HepG2 (cell line): ENCODE data around the gene SPRYD4. TPM values are rescaled to one million over a fixed set of nuclear protein-coding genes. Genes with fewer than 3 reads are reported as not detected.

Source experiments
- BCL6 ChIP-seq: IDR thresholded peaks from 2 replicates; pipeline ENCODE4 v1.6.1; 2016; ENCODE audit warnings: missing genetic modification reagents, missing compliant biosample characterization
- CAMTA2 ChIP-seq: sonication (generic); formaldehyde crosslinking; IDR thresholded peaks from 2 replicates; pipeline ENCODE4 v1.4.0; 2020; ENCODE audit warnings: mild to moderate bottlenecking, missing genetic modification reagents, borderline replicate concordance
- DRAP1 ChIP-seq: IDR thresholded peaks from 2 replicates; pipeline ENCODE4 v1.6.1; 2016; ENCODE audit warnings: missing genetic modification reagents, missing compliant biosample characterization
- MTF1 ChIP-seq: sonication (generic); formaldehyde crosslinking; IDR thresholded peaks from 2 replicates; pipeline ENCODE4 v1.5.0; 2020; ENCODE audit warnings: missing genetic modification reagents
- NFAT5 ChIP-seq: sonication (generic); formaldehyde crosslinking; IDR thresholded peaks from 2 replicates; pipeline ENCODE4 v1.4.0; 2020; ENCODE audit warnings: missing genetic modification reagents
- NRL ChIP-seq: sonication (generic); formaldehyde crosslinking; IDR thresholded peaks from 2 replicates; pipeline ENCODE4 v1.5.0; 2020; ENCODE audit warnings: missing genetic modification reagents, mild to moderate bottlenecking, moderate library complexity, borderline replicate concordance
- PRPF4 ChIP-seq: fragments of 200-400 bp; formaldehyde crosslinking; IDR thresholded peaks from 2 replicates; pipeline ENCODE4 v1.6.1; 2016; ENCODE audit warnings: low read length, low read depth; ENCODE audit not compliant: poor library complexity, severe bottlenecking
- SMAD1 ChIP-seq: sonication (generic); formaldehyde crosslinking; IDR thresholded peaks from 2 replicates; pipeline ENCODE4 v1.4.0; 2020; ENCODE audit warnings: missing genetic modification reagents, low read depth, mild to moderate bottlenecking, borderline replicate concordance
- TFE3 ChIP-seq: IDR thresholded peaks from 2 replicates; pipeline ENCODE4 v1.6.1; 2016
- ZBTB8A ChIP-seq: sonication (generic); formaldehyde crosslinking; IDR thresholded peaks from 2 replicates; pipeline ENCODE4 v1.4.0; 2020; ENCODE audit warnings: mild to moderate bottlenecking, low read depth, missing genetic modification reagents, borderline replicate concordance
- ZNF225 ChIP-seq: sonication (generic); formaldehyde crosslinking; IDR thresholded peaks from 2 replicates; pipeline ENCODE4 v1.4.0; 2020; ENCODE audit warnings: mild to moderate bottlenecking, missing genetic modification reagents
- ZNF720 ChIP-seq: sonication (generic); formaldehyde crosslinking; IDR thresholded peaks from 2 replicates; pipeline ENCODE4 v1.4.0; 2020; ENCODE audit warnings: missing genetic modification reagents
- ZZZ3 ChIP-seq: sonication (generic); formaldehyde crosslinking; IDR thresholded peaks from 2 replicates; pipeline ENCODE4 v1.4.0; 2020; ENCODE audit warnings: missing genetic modification reagents, mild to moderate bottlenecking, borderline replicate concordance
- polyA plus RNA-seq, 8 experiments: library from polyadenylated mRNA; depleted of rRNA in 3 of 8; stranded (reverse) in 7 of 8; unstranded in 1 of 8; fragments of >200 nt; fragmentation: Illumina TruSeq in 4 of 8; extraction: Trizol in 4 of 8; gene quantifications; 2 replicates each; pipeline versions ENCODE4 v1.2.1 to v1.2.3, GENCODE V29; 2011 to 2016; ENCODE audit warnings: low read depth in 4 of 8, missing spikeins in 1 of 8, mixed read lengths in 1 of 8; ENCODE audit not compliant: insufficient read depth in 1 of 8
- total RNA-seq, 5 experiments: library from RNA; depleted of rRNA; stranded (reverse); fragments of >200 nt; fragmentation: Illumina TruSeq; extraction: Trizol; gene quantifications; 2 replicates each; pipeline ENCODE4 v1.2.3, GENCODE V29; 2016; ENCODE audit warnings: low read depth in 1 of 5
- TF ChIP-seq, protein P1 (sequence below): sonication (generic); formaldehyde crosslinking; IDR thresholded peaks from 2 replicates; pipeline ENCODE4 v1.9.0; 2022; ENCODE audit warnings: missing genetic modification reagents, mild to moderate bottlenecking, borderline replicate concordance
- TF ChIP-seq, protein P2 (sequence below): sonication (generic); formaldehyde crosslinking; IDR thresholded peaks from 2 replicates; pipeline ENCODE4 v1.4.0; 2020; ENCODE audit warnings: missing genetic modification reagents
- TF ChIP-seq, protein P3 (sequence below): sonication (generic); formaldehyde crosslinking; IDR thresholded peaks from 2 replicates; pipeline ENCODE4 v1.8.0; 2022; ENCODE audit warnings: mild to moderate bottlenecking, missing genetic modification reagents, moderate library complexity

SPRYD4 gene
- total and polyA plus RNA-seq, 2 of the 13 experiments (the other 11 are each of a cell fraction or from before 2014, with no cell fraction given): 3.9 to 4.5 TPM

DNA sequence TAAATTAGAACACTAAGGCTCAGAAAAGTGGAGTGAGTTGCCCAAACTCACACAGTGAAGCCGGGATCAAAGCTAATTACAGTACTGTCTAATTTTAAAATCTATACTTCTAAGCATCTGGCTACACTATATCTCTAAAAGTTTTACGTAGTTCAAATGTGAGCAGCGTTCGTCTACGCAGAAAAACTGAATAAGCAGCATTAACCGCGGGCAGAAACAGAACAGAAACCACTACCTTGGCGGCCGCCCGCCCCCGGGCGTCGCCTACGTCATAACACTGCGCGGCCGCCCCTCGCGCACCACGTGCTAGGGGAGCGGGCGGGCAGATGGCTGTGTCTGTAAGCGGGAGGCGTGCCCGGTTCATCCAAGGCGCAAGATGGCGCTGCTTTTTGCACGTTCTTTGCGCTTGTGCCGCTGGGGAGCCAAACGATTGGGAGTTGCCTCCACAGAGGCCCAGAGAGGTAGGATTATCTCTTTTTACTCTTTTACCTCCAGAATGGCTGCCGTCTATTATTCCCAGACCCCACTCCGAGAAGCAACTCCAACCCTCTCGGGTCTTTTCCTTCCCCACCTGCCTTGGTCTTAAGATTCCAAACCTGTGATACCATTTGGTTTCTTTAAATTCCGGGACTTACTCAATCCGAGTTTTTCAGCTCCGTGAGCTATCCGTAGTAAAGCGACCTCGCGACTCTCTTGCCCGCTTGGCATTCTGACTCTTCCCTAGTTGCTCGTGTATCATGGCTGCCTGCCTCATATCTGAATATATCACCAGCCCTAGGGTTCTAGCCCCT, at the start of gene SPRYD4 (continued):
- TF ChIP-seq, protein P1, sequence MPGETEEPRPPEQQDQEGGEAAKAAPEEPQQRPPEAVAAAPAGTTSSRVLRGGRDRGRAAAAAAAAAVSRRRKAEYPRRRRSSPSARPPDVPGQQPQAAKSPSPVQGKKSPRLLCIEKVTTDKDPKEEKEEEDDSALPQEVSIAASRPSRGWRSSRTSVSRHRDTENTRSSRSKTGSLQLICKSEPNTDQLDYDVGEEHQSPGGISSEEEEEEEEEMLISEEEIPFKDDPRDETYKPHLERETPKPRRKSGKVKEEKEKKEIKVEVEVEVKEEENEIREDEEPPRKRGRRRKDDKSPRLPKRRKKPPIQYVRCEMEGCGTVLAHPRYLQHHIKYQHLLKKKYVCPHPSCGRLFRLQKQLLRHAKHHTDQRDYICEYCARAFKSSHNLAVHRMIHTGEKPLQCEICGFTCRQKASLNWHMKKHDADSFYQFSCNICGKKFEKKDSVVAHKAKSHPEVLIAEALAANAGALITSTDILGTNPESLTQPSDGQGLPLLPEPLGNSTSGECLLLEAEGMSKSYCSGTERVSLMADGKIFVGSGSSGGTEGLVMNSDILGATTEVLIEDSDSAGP: peak; percentile 79
- TF ChIP-seq BCL6 (CRISPR knock-in tag) (peak; percentile 61), TFE3 (CRISPR knock-in tag) (peak; percentile 95), SMAD1 (peak; percentile 4; the same call in 1 of the 2 replicates), ZBTB8A (CRISPR knock-in tag) (no peak), ZNF720 (no peak), DRAP1 (CRISPR knock-in tag) (peak; percentile 84), CAMTA2 (no peak), ZZZ3 (CRISPR knock-in tag) (peak; percentile 91; the same call in 1 of the 2 replicates), PRPF4 (no peak), NRL (CRISPR knock-in tag) (0 out of 2 replicates have a peak, but pooled peaks have one; percentile 75), MTF1 (no peak), NFAT5 (CRISPR knock-in tag) (peak; percentile 22; the same call in 1 of the 2 replicates), ZNF225 (CRISPR knock-in tag) (no peak)
- TF ChIP-seq, protein P2, sequence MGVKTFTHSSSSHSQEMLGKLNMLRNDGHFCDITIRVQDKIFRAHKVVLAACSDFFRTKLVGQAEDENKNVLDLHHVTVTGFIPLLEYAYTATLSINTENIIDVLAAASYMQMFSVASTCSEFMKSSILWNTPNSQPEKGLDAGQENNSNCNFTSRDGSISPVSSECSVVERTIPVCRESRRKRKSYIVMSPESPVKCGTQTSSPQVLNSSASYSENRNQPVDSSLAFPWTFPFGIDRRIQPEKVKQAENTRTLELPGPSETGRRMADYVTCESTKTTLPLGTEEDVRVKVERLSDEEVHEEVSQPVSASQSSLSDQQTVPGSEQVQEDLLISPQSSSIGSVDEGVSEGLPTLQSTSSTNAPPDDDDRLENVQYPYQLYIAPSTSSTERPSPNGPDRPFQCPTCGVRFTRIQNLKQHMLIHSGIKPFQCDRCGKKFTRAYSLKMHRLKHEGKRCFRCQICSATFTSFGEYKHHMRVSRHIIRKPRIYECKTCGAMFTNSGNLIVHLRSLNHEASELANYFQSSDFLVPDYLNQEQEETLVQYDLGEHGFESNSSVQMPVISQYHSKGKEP: 0 out of 2 replicates have a peak, but pooled peaks have one; percentile 49
- TF ChIP-seq, protein P3, sequence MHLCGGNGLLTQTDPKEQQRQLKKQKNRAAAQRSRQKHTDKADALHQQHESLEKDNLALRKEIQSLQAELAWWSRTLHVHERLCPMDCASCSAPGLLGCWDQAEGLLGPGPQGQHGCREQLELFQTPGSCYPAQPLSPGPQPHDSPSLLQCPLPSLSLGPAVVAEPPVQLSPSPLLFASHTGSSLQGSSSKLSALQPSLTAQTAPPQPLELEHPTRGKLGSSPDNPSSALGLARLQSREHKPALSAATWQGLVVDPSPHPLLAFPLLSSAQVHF (CRISPR knock-in tag): 0 out of 2 replicates have a peak, but pooled peaks have one; percentile 56
